Kidney glomerular epithelial cell (primary cell): ENCODE data around the gene TUBA8.
"Not testable (repeated sequence)": the region's sequence is repeated elsewhere in the genome, so short reads cannot be mapped to it uniquely, and the experiment has no call there.

Experiments used
- DNase-seq: peaks from one replicate; lab custom pipeline; 2025; lab: John Stamatoyannopoulos, UW

The TUBA8 gene

GRCh38 chr22:18172776-18173175, 62.2 kb downstream of the TUBA8 start:
- DNase-seq: not testable (repeated sequence)

DNA sequence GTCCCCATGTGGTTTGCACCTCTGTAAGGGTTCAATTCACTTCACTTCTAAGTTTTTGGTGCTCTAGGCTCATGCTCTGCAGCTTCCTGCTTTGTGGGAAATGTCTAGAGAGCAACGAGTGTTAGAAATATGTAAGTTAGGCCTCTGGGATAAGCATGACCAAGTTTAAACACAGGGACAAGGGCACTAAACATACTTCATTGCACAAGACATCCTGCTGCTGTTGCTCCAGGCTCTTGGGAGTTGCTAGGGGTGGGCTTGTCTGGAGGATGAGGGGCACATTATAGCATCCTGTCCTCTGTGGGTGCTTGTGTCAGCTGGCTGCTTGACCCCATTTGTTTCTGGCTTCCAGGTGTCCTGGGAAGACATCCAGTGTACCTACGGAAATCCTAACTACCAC, 62.8 kb downstream of the TUBA8 start:
- not testable (repeated sequence) for DNase-seq
